Activated CD4-positive, alpha-beta T cell treated with anti-CD3 and anti-CD28 coated beads, Interleukin-2, amount 50 U/mL, for 1 hour (primary cell): ENCODE measurements around the gene TXNL1.
"Not testable (repeated sequence)": the region's sequence is repeated elsewhere in the genome, so short reads cannot be mapped to it uniquely, and the experiment has no call there.

Experiments used
- DNase-seq: peaks from one replicate; pipeline ENCODE4 v3.0.0-alpha.2; 2020

The TXNL1 gene

DNA sequence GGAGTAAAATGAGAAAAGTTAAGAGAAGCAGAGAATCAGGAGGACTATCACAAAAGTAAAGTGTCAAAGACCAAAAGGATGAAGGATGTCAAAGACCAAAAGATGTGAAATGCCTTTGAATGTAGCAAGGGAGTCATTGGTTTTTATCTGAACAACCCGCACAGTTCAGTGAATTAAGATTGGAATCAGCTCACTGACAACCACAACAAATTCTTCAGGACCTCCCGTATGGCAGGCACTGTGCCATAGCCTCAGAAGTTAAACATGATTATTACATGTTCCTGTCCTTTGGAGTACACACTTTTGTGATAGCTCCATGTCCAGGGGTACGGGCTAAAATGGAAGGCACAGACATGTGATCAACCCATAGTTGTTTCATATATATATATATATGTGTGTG, 5.0 kb upstream of the TXNL1 start:
- no peak for DNase-seq

DNA sequence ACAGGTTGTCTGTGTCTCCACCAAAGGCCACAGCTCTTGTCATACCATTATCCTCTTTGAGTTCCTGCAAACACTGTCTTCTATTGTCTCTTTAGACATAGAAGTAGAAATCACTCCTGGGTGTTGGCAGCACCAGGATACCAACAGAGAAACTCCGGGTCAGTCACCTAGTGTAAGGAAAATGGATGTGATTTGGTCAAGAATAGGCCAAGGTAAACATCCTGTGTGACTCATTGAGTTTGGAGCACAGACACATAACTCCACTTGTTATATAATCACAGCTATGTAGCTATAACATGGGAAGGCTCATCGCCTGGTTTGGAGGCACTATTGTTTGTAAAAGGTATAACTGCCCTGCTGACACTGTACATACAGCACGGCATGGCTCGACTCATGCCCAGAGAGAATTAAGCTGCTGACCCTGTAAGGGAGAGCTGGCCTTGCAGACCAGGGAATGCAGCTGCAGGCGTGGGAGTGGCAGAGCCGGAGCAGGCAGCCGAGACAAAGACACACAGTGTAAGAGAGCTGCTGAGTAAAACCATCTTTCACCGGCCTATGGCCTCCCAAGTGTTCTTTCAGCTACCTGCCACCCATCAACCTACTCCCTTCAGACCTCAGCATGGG, 3.4 kb upstream of the TXNL1 start:
- no peak for DNase-seq

- no peak for DNase-seq
Observed at GRCh38 chr18:56639571-56639970, 1.2 kb upstream of the TXNL1 start.

- DNase-seq: no peak
Observed at GRCh38 chr18:56639104-56639381, 651 bp upstream of the TXNL1 start.

DNA sequence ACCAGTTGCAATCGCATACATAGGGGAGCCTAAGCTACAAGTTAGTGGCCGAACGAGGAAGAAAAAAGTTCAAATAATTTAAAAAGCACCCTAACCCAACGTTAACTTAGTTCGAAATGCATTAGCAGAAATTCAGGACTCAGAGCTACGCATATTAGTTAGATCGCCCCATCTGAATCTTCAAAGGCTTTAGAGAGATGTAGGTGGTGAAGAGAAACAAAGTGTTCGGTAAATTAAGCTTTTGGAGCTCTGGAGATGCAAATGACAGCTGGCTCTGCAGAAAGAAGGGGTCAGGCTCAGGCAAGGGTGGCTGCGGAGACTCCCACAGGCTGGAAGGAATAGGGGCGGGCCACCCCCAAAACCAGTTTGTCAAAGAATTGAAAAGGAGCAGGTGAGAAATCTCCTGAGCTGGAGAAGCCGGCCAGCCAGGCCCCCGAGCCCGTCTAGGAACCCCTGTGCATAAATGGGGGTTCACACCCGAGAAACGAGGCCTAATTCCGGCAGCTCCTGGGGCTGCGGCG, 621 bp downstream of the TXNL1 start:
- no peak for DNase-seq

GRCh38 chr18:56637176-56637575, 1.2 kb downstream of the TXNL1 start:
- DNase-seq: no peak

- no peak for DNase-seq
Observed at GRCh38 chr18:56635007-56635406, 3.4 kb downstream of the TXNL1 start.

DNA sequence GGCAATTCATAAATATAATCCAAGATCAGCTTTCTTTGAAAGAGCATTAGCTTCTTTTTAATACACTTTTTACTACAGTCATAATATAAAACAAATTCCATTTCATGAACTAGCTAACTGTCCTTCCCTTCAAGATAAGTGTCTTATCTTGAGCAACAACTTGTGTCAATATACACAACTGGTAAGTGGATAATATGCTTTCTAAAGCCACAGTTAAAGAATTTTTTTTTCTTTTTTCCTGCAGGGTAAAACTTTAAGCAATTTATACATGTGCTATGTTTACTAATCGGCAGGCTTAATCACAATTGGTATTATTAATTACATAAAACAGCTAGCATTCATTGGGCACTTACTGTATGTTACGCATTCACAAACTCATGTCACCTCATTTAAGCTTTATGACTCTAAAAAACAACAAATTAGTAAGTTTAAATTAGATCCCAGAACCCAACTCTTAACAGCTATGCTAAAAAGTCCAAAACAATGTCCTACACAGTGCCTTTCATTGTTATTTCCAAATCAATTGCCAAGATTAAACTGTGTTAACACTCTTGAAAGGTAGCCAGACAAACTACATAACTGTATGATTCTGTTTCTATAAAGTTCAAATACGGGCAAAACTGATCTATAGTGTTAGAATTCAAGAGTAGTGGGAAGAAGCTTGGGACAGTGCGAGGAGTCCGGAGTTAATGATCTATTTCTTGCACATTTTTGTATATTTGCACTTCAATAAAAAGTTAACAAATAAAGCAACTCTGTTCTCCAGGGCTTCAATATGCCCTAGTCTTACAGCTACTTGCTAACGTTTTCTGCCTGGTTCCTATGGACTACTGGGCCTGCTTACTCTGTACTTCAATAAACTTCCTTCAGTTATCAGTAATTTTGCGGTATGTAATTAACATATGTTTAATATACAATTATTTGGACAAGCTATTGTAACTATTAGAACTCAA, 6.0 kb downstream of the TXNL1 start:
- no peak for DNase-seq

GRCh38 chr18:56627991-56628390, 10.4 kb downstream of the TXNL1 start:
- DNase-seq: no peak

- no peak for DNase-seq
Observed at GRCh38 chr18:56615738-56616520, 22.5 kb downstream of the TXNL1 start.

GRCh38 chr18:56606618-56607017, 31.8 kb downstream of the TXNL1 start:
- DNase-seq: no peak

GRCh38 chr18:56598422-56598821, 40.0 kb downstream of the TXNL1 start:
- no peak for DNase-seq

DNA sequence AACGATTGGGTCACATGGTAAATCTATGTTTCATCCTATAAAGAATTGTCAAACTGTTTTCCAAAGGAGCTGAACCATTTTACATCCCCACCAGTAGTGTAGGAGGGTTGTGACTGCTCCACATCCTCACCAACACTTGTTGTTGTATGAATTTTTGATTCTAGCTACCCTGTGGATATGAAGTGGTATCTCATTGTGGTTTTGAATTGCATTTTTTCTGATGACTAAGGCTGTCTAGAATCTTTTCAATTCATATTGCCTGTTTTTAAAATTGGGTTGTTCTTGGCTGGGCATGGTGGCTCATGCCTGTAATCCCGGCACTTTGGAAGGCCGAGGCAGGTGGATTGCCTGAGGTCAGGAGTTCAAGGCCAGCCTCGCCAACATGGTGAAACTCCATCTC, 44.5 kb downstream of the TXNL1 start:
- DNase-seq: no peak

GRCh38 chr18:56580026-56580425, 58.4 kb downstream of the TXNL1 start:
- DNase-seq: no peak

- no peak for DNase-seq
Observed at GRCh38 chr18:56579451-56579850, 58.9 kb downstream of the TXNL1 start.

DNA sequence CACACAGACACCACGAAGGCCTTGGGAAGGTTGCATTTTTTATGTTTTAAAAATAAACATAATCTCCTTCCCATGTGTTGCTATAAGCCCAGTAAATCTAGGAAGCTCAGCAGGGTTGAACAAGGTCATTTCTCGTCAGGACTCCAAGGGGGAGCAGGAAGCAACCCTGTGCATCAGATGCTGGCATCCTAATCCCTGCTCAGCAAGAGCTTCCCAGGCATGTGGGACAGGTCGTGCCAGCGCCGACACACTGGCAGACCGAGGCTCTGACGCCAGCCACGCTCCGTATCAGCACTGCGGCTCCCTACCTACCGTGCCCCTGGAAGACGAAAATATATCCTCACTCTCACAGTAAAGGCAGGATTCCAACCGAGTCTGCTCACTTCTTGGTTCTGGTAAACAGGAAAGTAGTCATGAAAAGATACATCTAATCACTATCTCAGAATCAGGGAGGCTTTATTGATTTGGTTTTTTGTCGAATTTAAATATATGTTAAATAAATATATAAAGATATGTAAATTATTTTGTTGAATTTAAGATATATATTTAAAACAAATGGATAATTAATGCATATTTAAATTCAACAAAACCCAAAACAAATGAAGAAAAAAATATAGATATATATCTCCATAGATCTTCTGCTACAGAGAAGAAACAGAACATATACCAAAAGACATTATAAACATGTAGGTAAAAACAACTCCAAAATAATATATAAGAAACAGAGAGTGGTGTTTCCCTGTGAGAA, 61.4 kb downstream of the TXNL1 start:
- no peak for DNase-seq

GRCh38 chr18:56575819-56576663, 62.4 kb downstream of the TXNL1 start:
- DNase-seq: no peak

DNA sequence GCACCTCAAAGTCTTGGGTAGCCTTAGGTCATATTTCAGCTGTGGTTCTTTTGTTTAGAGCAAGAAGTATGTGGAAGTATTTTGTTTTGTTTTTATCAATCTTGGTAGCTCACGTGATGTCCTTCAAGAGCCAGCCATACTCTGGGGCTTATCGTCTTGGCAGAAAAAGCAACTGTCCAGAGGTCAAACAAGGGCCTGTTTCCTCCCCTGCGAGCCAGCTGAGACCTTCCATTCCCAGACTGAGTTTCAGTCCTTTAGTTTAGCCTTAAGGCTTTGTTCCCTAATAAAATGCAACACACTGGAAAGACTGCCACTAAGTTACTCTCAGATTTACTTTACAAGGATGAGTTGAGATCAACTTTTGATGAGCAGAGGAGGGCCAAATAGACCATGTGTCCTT, 63.5 kb downstream of the TXNL1 start:
- DNase-seq: no peak

- DNase-seq: not testable (repeated sequence)
Observed at GRCh38 chr18:56572267-56572666, 66.1 kb downstream of the TXNL1 start.

DNA sequence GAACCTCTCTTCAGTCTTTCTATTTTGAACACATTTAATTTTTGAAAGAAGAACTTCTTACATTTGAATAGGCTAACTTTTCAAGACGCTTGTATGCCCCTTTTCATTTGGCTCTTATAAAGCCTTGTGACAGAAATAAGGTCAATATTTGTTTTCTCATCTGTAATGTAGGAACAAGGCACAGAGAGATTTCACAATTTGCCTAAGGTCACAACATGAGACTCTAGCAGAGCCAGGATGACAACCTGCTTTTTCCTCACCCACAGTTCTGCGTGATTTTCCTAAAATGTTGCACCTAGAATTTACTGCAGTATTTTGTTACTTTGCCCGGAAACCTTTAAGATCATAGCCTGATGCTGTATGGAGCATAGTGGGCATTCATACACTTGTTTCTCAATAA, 67.4 kb downstream of the TXNL1 start:
- no peak for DNase-seq

- DNase-seq: no peak
Observed at GRCh38 chr18:56569416-56569815, 69.0 kb downstream of the TXNL1 start.

DNA sequence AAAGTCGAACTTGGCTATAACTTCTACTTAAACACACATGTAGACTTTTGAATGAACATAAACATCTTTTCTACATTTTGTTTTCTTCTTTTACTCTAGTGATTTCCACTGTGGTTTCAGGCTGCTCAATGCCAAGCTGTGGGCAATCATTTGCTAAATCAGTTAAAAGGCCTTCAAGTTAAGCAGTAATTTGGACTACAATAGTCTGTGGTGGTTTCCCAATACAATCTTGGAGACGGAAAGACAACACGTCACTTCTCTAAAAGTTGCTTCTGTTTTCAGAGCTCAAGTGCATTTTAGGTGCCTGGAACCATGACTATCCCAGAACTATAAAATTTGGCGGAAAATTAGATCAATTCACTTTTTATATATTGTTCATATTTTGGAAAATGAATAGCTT, 69.4 kb downstream of the TXNL1 start:
- no peak for DNase-seq
